Dermis microvascular lymphatic vessel endothelial cell (primary cell): Measurements from ENCODE around the gene CLIC4. TPM values are rescaled to one million over a fixed set of nuclear protein-coding genes. Genes with fewer than 3 reads are reported as not detected.
"Not testable (repeated sequence)": the region's sequence is repeated elsewhere in the genome, so short reads cannot be mapped to it uniquely, and the experiment has no call there.

Source experiments
- DNase-seq, 2 donors: peaks; one replicate each; pipeline versions ENCODE4 v3.0.0 to v3.0.0-alpha.2; 2010; ENCODE audit warnings: low read depth in 2 of 2
- total RNA-seq: library from RNA; depleted of rRNA; stranded (reverse); fragments of >200 nt; gene quantifications from 2 replicates; pipeline ENCODE4 v1.2.1, GENCODE V29; 2014

The CLIC4 gene
- total RNA-seq, 1 donor from 2014 or later: 173 TPM

- DNase-seq: no peak
Observed at GRCh38 chr1:24875257-24875656, 130.0 kb downstream of the CLIC4 start.

GRCh38 chr1:24875991-24876506 lies 130.8 kb downstream of the CLIC4 start:
- no peak for DNase-seq

DNA sequence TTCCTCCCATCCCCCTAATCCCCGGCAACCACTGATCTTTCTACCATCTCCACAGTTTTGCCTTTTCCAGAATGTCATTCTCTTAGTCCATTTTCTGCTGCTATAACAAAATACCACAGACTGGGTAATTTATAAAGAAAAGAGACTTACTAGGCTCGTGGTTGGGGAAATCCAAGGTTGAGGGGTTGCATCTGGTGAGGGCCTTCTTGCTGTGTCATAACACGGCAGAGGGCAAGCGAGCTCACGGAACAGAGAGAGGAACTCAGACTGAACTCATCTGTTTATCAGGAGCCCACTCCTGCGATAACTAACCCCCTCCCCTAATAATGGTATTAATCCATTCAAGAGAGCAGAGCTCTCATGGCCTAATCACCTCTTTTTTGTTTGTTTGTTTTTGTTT lies 132.8 kb downstream of the CLIC4 start:
- no peak for DNase-seq

- DNase-seq: no peak
Observed at GRCh38 chr1:24878775-24879742, 133.8 kb downstream of the CLIC4 start.

- no peak for DNase-seq
Observed at GRCh38 chr1:24881034-24881433, 135.8 kb downstream of the CLIC4 start.

- no peak for DNase-seq
Observed at GRCh38 chr1:24884751-24885150, 139.5 kb downstream of the CLIC4 start.

DNA sequence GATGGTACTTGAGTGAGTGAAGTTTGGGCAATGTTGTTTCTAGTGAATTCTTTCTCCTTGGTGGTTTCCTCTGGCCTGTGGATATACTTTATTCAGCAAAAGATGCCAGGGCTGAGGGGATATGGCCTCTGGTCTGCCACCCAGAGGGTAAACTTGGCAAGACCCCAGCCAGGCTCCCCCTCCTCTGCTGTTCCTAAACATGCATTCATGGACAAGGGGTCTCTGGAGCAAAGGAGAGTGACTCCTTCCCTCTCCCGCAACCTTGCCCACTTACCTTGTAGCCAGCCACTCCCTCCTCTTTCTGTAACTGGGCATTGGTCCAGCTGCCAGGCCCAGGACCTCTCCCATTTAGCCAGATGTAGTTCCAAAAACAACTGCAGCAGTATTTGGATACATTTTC lies 141.0 kb downstream of the CLIC4 start:
- no peak for DNase-seq

GRCh38 chr1:24888061-24888970 lies 143.1 kb downstream of the CLIC4 start:
- DNase-seq: no peak

DNA sequence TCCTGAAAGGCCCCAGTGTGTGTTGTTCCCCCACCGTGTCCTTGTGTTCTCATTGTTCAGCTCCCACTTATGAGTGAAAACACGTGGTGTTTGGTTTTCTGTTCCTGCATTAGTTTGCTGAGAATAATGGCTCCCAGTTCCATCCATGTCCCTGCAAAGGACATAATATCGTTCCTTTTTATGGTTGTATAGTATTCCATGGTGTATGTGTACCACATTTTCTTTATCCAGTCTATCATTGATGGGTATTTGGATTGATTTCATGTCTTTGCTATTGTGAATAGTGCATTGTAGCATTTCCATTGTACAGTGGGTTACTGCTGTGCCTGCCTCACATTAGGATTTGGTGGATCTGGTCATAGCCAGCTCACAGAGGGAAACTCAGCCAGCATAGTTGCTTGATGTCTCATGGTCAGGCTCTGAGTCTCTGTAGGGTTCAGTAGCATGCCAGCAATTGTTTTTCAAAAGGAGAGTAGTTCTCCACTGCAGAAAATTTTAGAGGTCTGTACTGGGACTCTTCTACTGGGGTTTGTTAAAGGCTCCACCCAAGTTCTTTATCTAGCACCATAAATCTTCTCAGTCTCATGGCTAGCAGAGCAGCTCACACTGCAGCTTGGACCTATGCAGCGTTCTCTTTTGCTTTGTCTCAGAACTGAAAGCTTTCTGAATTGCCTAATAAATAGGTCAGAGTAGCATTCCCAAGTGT lies 143.9 kb downstream of the CLIC4 start:
- no peak for DNase-seq

DNA sequence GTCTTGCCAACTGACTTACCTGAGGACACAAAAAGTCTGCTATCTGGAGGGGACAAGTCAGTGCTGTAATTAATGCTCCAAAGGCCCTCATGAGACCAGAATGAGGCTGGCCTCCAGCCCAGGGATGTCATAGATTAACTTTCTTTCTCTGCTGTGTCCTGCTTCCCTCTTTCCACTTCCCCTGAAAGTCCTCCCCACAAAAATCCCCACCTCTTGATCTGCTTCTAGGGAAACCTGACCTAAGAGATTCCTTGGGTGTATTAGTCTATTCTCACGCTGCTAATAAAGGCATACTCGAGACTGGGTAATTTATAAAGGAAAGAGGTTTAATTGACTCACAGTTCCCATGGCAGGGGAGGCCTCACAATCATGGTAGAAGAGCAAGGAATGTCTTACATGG lies 145.6 kb downstream of the CLIC4 start:
- DNase-seq: no peak

DNA sequence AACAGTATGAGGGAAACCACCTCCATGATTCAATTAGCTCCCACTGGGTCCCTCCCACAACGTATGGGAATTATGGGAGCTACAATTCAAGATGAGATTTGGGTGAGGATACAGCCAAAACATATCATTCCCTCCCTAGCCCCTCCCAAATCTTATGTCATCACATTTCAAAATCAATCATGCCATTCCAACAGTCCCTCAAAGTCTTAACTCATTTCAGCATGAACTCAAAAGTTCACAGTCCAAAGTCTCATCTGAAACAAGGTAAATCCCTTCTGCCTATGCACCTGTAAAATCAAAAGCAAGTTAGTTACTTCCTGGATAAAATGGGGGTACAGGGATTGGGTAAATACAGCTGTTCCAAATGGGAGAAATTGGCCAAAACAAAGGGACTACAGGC lies 146.1 kb downstream of the CLIC4 start:
- DNase-seq: not testable (repeated sequence)

GRCh38 chr1:24892188-24893153 lies 147.2 kb downstream of the CLIC4 start:
- DNase-seq: no peak

DNA sequence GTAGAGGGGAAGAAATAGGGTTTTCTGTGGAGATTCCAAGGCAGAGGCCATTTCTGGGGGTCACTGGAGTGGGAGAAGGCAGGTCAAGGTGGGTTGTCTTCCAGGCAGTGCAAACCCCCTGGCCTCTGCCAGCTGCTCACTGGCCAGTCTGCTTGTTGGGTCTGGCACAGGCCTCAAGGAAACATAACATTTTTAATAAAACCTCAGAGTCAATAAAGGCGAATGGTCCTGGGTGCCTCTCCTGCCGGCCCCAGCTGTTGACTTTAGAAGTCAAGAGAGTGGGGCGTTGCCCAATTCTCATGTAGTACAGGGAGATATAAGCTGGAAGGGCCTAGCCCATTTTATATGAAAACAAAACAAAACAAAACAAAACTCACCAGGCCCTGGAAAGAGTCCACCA lies 148.2 kb downstream of the CLIC4 start:
- no peak for DNase-seq

Other genes with a start within 250 kb of the CLIC4 start
- gene RCAN3, start 242.6 kb upstream of the CLIC4 start, total RNA-seq: 2.4 and 2.5 TPM in 2 replicates
- not detected in 2 replicates for gene NCMAP, start 189.4 kb upstream of the CLIC4 start, total RNA-seq
- 13.5 and 19.3 TPM in 2 replicates for gene SRRM1, start 102.1 kb upstream of the CLIC4 start, total RNA-seq
- not detected in 2 replicates for gene RUNX3, start 184.8 kb downstream of the CLIC4 start, total RNA-seq